Measurements from ENCODE around the gene ZNF217.
A peak's percentile ranks its signal among the peaks of the same experiment; 100 is the strongest.
"Not testable (repeated sequence)": the region's sequence is repeated elsewhere in the genome, so short reads cannot be mapped to it uniquely, and the experiment has no call there.

The ZNF217 gene

DNA sequence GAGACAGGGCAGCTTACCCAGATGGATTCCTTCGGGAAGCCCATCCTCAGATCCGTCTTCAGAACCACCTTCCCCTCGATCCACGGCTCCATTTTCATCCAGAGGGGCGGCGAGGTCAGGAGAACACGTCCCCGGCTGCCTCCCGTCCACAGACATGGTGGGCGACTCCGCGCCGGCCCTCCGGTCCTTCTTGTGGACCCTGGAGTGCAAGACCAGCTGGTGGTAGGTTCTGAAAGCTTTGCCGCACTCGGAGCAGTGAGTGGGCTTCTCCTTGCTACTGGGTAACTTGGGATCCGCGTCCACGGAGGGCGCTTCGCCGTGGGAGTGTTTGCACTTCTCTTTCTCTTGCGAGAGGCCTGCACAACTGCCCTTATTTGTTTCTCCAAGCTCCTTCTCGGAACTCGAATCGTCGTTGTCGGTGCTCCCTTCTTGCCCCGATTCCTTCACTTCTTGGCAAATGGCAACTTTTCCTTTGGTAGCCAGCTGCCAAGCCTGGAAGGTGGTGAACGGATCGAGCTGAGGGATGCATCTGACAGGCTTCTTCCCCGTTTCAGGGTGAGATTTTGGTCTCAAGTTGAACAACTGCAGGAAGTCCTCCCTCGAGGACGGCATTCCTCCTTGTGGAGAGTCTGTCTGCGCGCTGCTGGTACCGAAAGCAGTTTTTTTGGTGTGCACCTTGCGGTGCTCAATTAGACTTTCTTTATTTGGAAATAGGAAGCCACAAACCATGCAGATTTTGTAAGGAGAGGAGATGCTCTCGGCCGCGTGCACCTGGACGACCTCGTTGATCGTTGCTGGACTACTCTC lies 12.0 kb downstream of the ZNF217 start:
- no peak for DNase-seq

DNA sequence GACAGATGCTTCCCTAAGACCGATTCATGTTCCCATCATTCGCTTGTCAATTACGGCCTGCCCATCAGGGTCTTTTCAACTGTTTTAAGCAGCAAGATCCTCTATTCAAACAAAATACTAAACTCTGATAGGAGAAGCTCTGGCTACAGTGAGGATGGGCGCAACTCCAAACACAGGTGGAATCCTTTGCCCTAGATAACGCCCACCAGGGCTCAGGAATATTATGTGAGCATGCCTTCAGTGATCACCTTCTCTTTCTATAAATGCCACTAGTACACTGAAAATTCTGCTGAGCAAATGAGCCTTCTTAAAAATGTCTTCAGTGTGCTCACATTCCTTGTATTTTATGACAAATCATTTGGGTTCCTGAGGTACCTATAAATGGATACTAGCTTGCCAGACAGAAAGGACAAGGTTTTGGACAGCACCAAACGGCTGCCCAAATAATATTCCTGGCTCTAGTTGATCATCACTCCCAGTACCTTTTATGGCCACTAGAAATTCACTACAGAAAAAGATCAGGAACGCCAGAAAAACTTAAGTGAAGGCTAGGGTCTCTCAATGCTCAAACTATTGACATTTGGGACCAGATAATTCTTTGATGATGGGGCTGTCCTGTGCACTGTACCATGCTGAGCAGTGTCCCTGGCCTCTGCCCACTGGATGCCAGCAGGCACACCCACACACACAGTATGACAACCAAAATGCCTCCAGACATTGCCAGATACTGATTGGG lies 13.1 kb downstream of the ZNF217 start:
- DNase-seq = no peak

DNA sequence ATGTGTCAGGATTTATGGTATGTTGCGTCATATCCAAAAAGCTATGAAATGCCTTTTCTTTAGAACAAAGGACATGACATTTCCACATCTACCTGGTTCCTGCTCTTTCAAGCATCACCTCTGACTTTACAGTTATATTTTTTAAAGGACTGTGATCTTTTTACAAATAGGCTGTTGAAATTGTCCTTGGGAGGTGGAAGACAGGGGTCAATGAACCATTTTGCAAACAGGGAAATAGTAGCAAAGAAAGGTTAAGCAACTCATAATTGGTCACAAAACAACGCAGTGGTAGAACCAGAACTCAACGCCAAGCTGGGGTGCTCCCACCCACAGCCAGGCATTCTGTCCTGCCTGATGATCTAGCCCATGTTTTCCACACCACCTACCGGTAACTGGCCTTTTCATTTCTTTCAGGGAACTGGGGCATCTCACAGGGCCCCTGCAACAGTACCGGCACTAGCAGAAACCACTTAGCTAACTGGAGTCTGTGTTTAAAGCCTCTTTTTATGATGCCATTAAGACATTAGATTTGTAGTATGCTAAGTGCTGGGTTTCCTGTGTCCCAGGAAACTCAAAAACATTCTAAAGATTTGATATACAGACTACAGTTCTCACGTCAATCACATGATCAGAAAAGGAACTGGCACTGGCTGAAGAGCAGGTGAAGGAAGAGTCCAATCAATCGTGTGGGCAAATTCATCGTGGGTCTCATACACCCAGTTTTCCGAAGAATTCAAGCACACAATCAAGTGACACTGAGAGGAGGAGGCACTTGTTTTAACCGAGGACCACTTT lies 13.9 kb downstream of the ZNF217 start:
- peak; percentile 48 for DNase-seq

DNA sequence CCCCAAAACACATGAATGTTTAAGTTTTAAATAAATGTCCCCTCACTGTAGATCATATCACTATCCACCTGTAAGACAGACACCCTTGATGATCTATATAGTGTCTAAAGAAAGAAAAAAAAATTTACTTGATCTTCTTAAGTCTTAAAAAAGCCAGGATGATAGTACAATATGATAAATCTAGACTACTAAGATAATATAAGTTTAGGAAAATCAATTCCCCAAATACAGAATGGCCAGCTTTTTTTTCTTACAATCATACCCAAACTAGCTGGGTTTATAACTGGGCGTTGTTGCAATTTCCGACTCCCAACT lies 14.4 kb downstream of the ZNF217 start:
- DNase-seq = no peak

DNA sequence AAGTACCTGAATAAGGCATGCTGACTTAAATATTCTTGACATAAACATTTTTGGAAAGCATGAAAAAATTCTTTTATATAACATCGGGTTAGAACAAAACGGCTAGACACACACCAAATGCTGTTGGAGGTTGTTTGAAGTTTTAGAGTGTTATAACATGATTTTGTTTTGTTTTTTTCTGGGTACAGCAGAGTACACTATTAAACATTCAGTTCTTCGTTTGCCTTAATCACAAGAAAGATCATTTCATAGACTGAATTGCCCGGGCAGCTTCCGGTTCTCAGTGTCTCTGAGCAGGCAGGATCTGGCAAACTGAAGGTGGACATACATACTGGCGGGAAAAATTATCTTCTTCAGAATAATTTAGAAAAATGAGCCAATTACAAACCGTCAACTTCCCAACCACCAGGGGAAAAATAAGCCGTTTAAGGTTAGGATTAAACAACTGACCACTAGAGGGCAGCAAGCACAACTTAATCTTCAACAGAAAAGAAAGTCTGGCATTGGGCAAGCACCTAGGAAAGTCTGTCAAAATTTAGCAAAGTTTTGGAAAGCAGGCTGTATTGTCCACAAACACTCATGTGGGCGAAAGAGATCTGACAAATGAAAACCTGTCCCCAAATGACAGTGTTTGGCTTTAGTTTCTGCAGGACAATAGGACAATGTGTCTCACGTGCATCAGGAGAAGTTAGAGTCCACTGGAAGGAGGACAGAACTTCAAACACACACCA lies 15.0 kb downstream of the ZNF217 start:
- DNase-seq = peak; percentile 98

DNA sequence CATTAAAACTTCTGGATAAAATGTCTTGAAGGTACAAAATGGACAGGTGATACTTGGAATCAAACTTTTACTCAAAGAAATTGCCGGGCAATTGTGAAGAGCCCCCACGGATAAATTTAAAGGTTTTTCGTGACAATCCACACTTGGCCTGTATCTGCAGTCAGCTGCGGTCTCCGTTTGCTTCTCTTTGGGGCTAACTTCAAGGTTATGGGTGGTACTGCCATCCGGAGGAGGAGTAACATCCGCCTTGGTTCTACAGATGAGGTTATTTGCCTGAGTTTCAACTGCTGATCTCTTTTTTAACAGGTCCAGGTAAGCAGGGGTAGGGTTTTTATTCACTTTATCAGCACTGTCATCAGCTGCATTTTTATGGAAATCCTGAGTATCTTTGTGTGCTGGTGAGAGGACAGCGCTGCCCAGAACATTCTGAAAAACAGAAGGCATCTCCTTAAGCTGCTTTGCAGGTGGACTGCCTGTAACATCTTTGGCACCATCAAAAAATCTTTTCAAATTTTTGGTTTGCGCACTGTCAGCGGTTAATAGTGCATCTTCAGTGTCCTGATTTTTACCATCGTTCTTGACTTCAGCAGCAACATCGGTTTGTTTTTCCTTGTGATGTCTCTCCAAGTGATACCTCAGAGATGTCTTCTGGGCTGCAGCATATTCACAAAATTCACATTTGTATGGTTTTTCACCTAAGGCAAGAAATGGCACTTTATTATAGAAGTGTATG lies 16.9 kb downstream of the ZNF217 start:
- no peak for DNase-seq

DNA sequence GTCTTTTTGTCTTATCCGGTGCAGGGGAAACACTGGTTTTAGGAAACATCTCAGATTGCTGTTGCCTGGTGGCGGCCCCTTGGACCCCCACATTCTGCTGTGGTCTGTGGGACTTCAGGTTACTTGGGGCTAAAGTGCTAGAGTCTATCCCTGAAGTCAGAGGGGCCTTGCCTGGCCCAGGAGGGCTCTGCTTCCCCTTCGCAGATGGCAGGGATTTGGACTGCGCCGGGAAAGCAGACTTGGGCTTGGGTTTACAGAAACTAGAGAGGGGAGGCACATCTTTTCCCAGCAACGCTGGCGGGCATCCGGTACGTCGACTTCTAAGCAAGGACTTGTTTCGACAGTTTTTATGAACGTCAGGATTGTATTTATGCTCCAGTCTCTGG lies 17.5 kb downstream of the ZNF217 start:
- DNase-seq = no peak

DNA sequence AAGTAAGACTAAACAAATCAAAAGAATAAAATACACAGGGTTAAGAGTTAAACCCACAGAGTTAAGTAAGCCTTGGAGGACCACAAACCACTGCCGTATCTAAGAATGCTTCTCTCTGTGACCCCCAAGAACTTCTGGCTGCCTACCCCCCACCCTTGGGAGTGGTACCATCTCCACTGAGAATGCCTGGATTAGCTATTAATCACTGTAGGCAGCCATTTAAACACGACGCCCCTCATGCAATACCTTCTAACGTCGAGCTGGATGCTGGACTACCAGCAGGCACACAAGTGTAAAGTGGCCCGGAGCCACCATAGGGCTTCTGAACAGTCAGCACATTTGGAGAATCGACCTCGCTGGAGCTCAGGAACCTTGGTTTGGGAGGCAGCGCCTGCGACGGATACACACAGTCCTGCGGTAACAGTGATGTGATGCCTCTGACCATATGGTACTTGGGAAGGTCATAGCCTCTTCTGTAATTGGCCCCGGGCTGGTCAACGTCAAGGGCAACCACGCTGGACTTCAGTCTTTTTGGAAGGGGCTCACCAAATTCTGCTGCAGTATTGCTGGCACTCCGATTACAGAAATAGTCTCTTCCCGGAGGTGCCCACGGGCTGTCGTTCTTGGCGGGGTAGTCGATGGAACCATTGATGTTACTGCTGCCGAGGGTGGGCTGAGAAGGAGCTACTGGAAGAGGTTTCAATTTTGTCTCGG lies 18.0 kb downstream of the ZNF217 start:
- no peak for DNase-seq

DNA sequence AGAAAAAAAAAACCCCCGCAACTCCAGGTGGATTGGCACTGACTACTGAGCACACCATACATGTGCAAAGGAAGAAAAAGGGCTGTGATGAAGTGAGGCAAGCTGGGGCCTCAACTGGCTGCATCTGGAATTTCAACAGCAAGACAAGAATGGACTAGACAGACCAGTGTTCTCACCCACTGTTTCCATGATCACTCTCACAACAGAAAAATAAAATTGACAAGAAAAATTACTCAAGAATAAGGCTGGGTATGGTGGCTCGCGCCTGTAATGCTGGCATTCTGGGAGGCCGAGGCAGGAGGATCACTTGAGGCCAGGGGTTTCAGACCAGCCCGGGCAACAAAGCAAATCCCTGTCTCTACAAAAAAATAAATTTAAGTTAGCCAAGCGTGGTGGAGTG lies 18.8 kb downstream of the ZNF217 start:
- no peak for DNase-seq

DNA sequence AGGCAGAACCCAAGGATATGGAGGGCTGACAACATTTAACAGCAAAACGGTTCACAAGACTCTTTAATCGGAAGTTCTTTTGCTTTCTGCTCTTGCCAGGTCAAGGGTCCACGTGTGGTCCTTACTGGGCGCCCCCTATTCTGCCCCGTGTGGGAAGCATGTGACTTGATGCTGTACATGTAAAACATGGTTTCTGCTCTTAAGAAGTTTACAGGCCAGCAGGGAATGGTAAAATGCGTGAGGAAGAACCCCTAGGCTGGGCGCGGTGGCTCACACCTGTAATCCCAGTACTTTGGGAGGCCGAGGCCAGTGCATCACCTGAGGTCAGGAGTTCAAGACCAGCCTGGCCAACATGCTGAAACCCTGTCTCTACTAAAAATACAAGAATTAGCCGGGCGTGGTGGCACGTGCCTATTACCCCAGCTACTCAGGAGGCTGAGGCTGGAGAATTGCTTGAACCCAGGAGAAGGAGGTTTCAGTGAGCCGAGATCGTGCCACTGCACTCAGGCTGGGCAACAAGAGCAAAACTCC lies 19.3 kb downstream of the ZNF217 start:
- no peak for DNase-seq

DNA sequence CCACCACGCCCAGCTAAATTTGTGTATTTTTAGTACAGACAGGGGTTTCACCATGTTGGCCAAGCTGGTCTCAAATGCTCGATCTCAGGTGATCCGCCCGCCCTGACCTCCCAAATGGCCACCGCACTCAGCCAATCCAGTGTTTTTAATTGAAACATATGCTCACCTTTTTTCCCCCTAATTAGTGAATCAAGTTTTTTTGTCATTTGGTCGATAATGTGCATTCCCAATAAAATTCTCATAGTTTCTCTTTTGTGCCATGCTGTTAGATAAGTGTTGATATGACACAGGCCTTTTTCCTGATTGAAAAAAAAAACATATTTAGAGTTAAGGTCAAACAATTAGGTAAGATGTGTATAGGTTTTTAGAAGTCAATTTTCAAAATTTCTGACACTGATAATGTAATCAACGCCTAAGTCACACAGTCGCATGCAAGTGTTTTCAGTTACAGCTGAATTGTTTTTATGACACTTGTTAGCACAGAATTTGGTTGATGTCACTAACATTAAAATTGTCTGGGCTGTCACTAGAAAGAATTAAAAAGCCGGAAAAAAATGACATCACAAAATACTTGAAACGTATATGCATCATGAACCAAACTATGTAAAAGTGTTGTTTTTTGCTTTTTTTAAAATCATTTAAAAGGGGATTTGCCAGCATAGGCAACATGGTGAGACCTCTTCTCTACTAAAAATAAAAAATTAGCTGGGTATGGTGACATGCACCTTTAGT lies 21.9 kb downstream of the ZNF217 start:
- no peak for DNase-seq

DNA sequence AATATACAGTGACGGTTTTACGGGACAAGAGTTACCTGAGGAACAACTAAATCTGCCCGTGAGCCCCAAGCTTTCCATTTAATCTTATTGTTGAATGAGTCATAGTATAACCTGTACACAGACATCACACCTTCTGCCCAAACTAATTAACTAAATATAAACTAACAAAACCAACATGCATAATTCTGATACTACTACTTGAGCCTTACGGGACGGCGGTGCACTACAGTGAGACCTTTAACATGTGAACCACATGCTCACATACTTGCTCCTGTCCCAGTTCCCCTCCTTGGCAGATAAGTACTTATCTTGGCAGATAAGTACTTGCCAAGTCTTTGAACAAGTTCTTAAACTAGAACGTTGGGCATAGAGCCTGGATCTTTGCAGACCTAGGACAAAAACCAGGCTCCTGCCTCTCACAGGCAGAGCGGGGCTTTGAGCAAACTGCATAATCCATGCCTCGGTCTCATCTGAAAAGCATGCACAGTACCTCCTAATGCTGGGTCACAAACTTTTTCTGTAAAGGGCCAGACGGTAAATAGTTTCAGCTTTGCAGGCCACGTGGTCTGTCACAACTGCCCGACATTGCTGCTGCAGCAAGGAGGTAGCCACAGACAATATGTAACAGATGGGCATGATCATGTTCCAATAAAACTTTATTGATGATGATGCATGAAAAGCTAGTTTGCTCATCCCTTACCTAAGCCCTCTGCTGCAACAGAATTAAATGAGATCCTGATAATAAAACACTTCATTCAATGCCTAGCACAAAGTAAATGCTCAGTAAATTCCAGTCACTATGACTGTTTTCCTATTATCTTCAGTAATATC lies 23.0 kb downstream of the ZNF217 start:
- DNase-seq = peak; percentile 53

DNA sequence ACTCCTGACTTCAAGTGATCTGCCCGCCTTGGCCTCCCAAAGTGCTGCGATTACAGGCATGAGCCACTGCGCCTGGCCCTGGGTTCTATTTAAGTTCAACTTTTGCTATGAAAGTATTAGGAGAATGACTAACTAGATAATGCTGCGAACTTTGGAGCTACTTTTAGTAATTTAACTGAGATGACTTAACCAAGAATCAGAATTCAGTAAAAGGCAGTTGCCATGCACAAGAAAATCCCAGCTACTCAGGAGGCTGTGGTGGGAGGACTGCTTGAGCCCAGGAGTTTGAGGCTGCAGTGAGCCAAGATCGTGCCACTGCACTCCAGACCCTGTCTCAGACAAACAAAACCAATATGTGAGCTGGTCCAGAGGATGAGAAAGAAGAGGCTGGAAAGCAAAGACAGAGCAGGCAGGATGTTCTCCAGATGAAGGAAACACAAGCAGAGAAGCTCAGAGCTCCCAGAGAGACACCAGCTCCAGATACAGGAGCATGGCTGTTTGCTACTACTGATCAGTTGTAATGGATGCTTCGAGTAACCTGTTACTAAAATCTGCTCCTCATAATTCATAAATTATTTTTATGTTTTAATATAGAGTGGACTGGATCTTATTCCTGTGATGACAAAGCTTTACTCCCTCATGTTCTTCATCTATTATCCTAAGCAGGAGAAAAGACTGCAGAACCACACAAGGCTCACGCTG lies 23.9 kb downstream of the ZNF217 start:
- no peak for DNase-seq

DNA sequence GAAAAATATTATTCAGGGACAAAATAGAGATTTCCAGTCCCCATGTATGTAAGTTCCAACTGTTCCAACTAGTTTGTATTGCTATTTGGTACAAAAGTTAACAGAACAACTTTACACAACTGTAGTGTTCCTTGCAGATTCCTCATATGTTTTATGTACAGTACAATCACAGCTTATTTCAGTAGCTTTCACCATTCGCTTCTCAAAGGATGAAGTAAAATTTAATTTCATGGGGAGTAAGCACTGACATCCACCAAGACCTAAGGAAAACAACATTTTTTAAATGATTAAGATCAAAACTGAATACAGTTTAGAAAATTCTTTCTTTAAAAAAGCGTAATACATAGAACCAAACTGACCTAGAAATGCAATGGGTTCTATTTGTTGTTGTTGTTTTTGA lies 24.6 kb downstream of the ZNF217 start:
- no peak for DNase-seq

DNA sequence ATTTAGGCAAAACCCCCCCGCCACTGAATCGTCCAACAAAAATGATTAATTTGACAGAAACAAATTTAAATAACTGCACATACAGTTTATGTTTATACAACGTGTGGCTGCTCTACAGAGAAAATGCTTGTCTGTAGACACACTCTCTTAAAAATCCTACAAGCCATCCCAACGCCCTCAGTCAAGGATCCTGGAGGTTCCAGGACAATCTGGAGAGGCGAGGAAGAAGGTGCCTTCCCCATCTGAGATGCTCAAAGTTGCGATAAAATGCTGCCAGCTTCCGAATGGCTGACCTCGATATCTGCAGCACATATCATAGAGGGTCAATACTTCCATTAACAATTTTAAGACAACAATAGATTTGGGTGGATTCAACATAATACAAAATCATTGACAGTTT lies 25.3 kb downstream of the ZNF217 start:
- no peak for DNase-seq

DNA sequence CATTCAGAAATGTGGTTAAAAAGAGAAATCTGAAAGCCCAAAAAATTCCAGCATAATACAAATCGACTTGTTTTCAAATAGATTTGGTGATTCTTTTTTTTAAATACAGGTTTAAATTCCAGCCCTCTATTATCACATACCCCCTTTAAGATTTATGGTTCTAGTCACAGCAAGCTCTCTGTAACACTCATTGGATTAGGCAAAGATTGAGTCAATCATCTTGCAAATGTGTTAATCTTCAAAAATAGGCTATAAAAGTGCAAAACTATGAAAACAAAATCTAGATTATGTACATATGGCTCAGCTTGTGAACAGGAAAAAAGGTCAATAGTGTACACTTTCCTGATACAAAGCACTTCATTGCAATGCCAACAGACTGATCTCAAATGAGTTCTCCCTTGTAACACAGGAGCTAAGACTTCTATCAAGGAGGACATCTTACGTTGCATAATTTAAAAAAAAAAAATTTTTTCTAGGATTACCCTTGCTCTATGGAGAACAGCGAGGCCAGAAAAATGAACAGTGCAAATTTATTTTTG lies 26.2 kb downstream of the ZNF217 start:
- no peak for DNase-seq

DNA sequence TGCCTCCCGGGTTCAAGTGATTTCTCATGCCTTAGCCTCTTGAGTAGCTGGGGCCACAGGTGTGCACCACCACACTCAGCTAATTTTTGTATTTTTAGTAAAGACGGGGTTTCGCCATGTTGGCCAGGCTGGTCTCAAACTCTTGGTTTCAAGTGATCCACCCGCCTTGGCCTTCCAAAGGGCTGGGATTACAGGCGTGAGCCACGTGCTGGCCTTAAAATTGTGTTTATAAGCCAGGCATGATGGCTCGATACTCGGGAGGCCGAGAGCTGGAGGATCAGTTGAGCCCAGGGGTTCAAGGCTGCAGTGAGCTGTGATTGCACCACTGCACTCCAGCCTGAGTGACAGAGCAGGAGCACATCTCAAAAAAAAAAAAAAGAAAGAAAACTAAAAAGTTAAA lies 27.0 kb downstream of the ZNF217 start:
- DNase-seq = not testable (repeated sequence)

DNA sequence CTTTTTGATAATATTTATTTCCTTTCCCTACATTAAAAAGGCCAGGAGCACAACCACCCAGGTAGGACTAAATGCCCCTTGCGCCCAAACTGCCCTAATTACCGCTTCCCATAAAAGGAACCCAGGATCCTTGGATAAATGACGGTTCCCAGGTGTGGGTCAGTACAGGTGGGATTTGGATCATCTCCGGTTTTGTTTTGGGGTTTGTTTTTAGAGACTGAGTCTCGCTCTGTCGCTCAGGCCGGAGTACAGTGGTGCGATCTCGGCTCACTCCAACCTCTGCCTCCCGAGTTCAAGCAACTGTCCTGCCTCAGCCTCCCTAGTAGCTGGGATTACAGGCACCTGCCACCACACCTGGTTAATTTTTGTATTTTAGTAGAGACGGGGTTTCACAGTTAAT lies 28.4 kb downstream of the ZNF217 start:
- DNase-seq = no peak
